ENCODE results near the gene TAAR6. TPM values are rescaled to one million over a fixed set of nuclear protein-coding genes. Genes with fewer than 3 reads are reported as not detected.
"Not testable (repeated sequence)": the region's sequence is repeated elsewhere in the genome, so short reads cannot be mapped to it uniquely, and the experiment has no call there.

TAAR6 gene
- total RNA-seq, 1 donor from 2014 or later: not detected

- no peak for TF ChIP-seq CTCF (IDR thresholded peaks at IDR 0.05; ENCODE audit: partially characterized antibody, unreplicated experiment)
- no peaks in the 10 kb centered on the region for H3K4me1 Mint-ChIP-seq (ENCODE audit: low read depth, unreplicated experiment)
- no peak for DNase-seq
- H3K27ac Mint-ChIP-seq (ENCODE audit: unreplicated experiment): no peak overlapping the region
- H3K9me3 Mint-ChIP-seq (ENCODE audit: unreplicated experiment): no peaks in the 10 kb centered on the region
- no peak overlapping the region for H3K4me3 Mint-ChIP-seq (ENCODE audit: unreplicated experiment)
- no peaks in the 10 kb centered on the region for H3K36me3 Mint-ChIP-seq (ENCODE audit: unreplicated experiment)
- H3K27me3 Mint-ChIP-seq (ENCODE audit: unreplicated experiment): no peaks in the 10 kb centered on the region
These were observed 25.3 kb upstream of the TAAR6 start for GRCh38 chr6:132544826-132545225.

- no peak overlapping the region for H3K27ac Mint-ChIP-seq (ENCODE audit: unreplicated experiment)
- DNase-seq: no peak
- no peaks in the 10 kb centered on the region for H3K27me3 Mint-ChIP-seq (ENCODE audit: unreplicated experiment)
- no peaks in the 10 kb centered on the region for H3K9me3 Mint-ChIP-seq (ENCODE audit: unreplicated experiment)
- H3K36me3 Mint-ChIP-seq (ENCODE audit: unreplicated experiment): no peaks in the 10 kb centered on the region
- no peak overlapping the region for H3K4me3 Mint-ChIP-seq (ENCODE audit: unreplicated experiment)
- no peak for TF ChIP-seq CTCF (IDR thresholded peaks at IDR 0.05; ENCODE audit: partially characterized antibody, unreplicated experiment)
- H3K4me1 Mint-ChIP-seq (ENCODE audit: low read depth, unreplicated experiment): no peaks in the 10 kb centered on the region
These were observed 21.2 kb upstream of the TAAR6 start for GRCh38 chr6:132548746-132549463.

GRCh38 chr6:132551214-132551613 lies 18.9 kb upstream of the TAAR6 start:
- TF ChIP-seq CTCF (IDR thresholded peaks at IDR 0.05; ENCODE audit: partially characterized antibody, unreplicated experiment): no peak
- H3K27ac Mint-ChIP-seq (ENCODE audit: unreplicated experiment): no peak overlapping the region
- no peaks in the 10 kb centered on the region for H3K36me3 Mint-ChIP-seq (ENCODE audit: unreplicated experiment)
- no peaks in the 10 kb centered on the region for H3K4me1 Mint-ChIP-seq (ENCODE audit: low read depth, unreplicated experiment)
- no peaks in the 10 kb centered on the region for H3K9me3 Mint-ChIP-seq (ENCODE audit: unreplicated experiment)
- no peak for DNase-seq
- no peak overlapping the region for H3K4me3 Mint-ChIP-seq (ENCODE audit: unreplicated experiment)
- H3K27me3 Mint-ChIP-seq (ENCODE audit: unreplicated experiment): no peaks in the 10 kb centered on the region

GRCh38 chr6:132552372-132552771 lies 17.8 kb upstream of the TAAR6 start, which contains the start of gene TAAR8:
Gene TAAR8 (plus strand): TSS chr6:132552672. CDS start chr6:132552693, 21 bp downstream.
- Mint-ChIP-seq H3K9me3 (ENCODE audit: unreplicated experiment) (no peaks in the 10 kb centered on the region), H3K4me1 (ENCODE audit: low read depth, unreplicated experiment) (no peaks in the 10 kb centered on the region), H3K4me3 (ENCODE audit: unreplicated experiment) (no peak within 1 kb of the TSS), H3K27me3 (ENCODE audit: unreplicated experiment) (no peaks in the 10 kb centered on the region), H3K27ac (ENCODE audit: unreplicated experiment) (no peak within 1 kb of the TSS), H3K36me3 (ENCODE audit: unreplicated experiment) (no peaks in the 10 kb centered on the region)
- no peak for DNase-seq
- TF ChIP-seq CTCF (IDR thresholded peaks at IDR 0.05; ENCODE audit: partially characterized antibody, unreplicated experiment): no peak

GRCh38 chr6:132560087-132560486 lies 10.0 kb upstream of the TAAR6 start:
- not testable (repeated sequence) for H3K36me3 Mint-ChIP-seq (ENCODE audit: unreplicated experiment); H3K27ac Mint-ChIP-seq (ENCODE audit: unreplicated experiment); H3K4me1 Mint-ChIP-seq (ENCODE audit: low read depth, unreplicated experiment); H3K4me3 Mint-ChIP-seq (ENCODE audit: unreplicated experiment); H3K27me3 Mint-ChIP-seq (ENCODE audit: unreplicated experiment); DNase-seq; H3K9me3 Mint-ChIP-seq (ENCODE audit: unreplicated experiment)
